Measurements from ENCODE around the gene DCBLD2.
A peak's percentile ranks its signal among the peaks of the same experiment; 100 is the strongest.

DCBLD2 gene

DNA sequence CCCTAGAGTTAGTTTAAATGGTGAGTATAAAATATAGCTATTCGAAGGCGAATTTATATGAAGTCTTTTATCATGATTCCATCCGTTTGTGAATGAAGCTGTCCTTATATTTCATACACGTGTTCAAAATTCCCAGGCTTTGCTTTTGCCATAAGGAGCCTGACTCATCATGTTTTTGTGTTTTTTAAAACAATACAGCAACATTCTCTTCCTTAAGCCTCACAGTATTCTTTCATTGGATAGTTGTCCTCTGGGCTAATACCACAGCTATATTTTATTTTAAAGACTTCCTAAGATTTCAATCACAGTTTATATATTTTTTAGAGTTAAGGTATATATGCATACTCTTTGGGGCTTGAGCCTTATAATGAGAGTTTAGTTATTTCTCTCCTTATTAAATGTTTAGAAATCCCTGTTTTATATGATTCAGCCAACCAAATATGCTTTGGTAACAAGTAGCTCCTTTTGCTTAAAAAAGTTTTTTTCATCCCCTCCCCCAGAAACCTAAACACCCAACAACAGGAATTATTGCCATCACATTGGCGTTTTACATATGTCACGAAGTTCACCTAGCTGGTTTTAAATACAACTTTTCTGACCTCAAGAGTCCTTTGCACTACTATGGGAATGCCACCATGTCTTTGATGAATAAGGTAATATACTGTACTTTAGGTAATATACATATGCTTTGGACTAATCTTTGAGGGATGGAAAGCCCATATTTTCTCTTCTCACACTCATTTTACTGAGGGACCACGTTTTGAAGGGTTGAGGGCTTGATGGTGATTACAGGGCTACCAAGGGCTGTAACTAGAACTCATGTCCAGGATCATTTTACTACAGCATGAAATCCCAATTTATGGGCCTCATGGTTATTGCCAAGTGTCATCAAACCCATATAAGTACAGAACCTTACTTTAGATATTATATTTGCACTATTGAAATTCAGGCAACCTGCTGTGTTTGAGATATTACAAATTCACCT lies 109.9 kb downstream of the DCBLD2 start:
- DNase-seq, result no peak

DNA sequence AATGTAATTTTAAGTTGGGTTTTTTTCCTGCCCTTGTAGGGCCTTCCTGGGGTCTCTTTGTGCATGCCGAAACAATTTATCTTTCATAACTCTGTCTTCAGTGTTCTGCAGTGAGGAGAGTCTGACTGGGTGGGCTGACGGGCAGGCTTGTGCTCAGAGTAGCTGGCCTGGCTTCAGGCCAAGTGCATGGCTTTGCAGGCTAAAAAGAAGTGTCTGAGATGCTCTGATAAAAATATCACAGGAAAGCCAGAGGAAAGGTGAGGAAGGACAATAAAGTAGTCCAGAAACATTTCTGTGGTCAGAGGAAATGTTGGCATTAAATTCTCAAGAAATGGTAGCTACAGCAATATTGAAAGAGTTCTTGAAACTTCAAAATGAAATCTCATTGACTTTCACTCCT lies 112.8 kb downstream of the DCBLD2 start:
- no peak for DNase-seq

DNA sequence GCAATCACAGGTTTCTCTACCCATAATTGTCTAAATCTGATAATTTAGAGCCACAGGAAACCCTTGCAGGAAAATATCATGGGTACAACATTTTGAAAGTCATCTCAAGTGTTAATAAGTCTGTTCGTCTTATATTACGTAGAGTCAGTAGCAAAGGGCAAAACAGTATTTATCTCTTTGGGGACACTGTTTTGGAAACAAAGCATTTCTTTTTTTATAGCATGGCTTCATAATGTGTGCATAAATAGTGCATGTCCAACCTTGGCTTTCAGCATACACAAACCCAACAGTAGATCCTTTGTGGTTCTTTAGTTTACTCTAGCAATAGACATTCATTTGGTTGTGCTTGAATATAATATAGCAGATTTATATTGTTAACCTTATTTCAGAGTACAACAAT lies 114.3 kb downstream of the DCBLD2 start:
- no peak for DNase-seq

DNA sequence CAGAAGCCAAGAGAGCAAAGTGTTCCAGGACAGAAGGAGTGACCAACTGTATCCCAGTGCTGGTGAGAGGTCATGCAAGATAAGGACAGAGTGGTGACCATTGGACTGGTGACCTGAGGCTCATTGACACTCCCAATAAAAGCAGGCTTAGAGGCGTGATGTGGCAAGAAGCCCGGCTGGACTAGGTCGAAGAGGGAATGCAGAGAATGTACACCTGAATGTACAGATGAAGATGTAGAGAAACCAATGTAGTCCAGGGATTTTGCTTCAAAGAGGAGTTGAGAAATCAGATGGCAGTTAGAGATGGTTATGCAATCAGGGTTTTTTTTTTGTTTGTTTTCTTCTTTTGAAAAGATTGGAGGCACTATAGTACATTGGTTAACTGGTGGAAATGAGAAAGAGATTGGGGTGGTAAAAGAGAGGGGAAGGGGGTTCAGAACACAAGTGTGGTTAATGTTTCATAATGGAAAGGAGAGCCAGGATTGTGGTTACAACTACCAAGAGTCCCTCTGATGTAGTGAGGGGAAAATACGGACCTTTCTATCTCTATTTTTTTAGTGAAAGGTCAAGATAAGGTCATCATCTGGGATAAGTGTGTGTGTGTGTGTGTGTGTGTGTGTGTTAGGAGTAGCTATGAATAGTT lies 115.0 kb downstream of the DCBLD2 start:
- peak; percentile 91 to 94 for DNase-seq

DNA sequence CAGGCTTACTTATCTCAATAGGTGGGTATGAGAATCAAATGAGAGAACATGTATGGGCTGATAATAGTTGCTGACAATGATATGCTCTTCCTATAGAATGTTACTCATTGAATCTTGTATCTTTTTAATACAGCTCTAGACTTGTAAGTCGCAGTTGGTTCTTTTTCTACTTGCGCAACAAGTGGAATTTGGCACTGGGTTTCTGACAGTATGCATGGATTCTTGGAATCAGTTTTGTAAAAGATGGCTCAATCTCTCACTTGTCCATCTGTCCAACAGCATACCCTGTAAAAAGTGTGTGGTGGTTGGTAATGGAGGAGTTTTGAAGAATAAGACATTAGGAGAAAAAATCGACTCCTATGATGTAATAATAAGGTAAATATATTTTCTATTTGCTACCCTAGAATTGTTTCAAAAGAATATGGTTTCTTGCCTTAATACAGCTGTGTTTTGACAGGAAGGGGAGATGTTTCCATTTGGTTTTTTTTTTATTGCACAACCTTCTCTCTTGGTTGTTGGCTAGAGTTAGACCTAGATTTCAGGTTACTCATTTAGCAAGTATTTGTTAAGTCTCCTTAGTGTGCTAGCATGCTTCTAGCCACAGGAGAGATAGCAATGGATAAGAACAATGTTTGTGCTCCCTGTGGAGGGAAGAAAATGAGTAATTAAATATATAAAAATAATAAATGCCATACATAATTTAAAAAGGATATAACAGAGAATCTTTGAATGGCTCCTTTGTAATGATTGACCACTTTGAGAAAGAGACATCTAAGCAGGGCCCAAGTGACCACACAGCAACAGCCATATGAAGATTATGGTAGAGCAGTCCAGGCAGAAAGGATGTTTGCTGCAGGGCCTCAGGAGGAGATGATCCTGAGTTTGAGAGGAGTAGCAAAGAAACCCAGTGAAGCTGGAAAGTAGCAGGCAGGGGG lies 116.6 kb downstream of the DCBLD2 start:
- peak; percentile 72 to 74 for DNase-seq

GRCh38 chr3:98784042-98784441 lies 117.5 kb downstream of the DCBLD2 start:
- DNase-seq, result no peak

- no peak for DNase-seq
Observed at GRCh38 chr3:98782824-98783500, 118.5 kb downstream of the DCBLD2 start.

DNA sequence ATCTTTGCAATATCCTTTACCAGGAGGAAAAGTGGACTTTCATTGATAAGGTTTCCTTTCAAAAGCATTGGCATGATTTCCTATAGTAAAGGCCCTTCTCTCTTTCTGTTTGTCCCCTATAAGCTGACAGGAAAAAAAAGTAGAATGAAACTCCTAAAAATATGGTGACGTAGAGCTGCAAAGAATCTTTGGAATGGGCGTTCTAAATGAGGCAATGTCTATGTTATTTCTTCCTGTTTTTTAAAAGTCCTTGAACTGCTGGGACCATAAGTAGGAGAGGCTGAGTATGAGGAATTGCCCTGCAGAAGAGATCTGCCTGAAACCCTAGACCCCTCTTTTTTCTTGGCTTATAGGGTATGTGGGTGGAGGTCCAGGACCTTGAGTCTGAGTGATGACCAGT lies 121.2 kb downstream of the DCBLD2 start:
- DNase-seq, result no peak

- DNase-seq, result no peak
Observed at GRCh38 chr3:98779541-98780335, 121.8 kb downstream of the DCBLD2 start.

- DNase-seq, result peak; percentile 87 to 89
Observed at GRCh38 chr3:98778852-98779413, 122.6 kb downstream of the DCBLD2 start.

DNA sequence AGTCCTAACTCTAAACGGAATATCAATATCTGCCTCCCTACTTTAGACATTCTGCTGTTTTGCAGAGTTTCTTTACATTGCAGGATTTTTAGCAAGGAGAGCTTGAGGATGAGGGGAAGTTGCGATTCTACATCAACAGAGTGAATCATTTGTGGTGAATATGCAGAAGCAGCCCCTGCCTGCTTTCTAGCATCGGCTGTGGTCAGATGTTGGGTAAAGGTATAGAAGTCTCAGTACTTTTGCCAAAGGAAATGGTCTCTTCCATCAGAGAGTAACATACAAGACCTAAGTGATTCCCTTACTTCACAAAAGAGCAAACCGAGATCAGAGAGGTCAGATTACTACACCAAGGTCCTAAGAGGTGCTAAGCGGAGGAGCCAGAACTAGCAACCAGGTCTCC lies 123.1 kb downstream of the DCBLD2 start:
- DNase-seq, result peak; percentile 87

DNA sequence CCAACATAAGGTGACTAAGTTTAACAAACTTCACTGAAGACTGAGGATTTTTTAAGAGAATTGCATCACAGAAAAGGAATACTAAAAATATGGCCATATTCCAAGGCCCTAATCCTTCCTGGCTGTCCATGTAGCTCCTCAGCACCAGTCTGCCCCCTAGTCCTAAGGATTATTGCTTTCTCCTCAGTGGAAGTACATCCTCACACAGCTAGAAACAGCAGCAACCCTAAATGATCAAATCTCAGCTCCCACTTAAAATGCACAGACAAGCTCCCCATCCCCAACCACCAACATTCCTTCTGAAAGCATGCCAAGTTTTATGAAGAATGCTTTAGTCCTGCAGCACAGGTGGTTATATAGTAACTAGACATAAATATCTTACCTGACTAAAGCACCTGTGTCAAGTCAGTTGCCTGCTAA lies 123.7 kb downstream of the DCBLD2 start:
- no peak for DNase-seq

- no peak for DNase-seq
Observed at GRCh38 chr3:98777286-98777685, 124.2 kb downstream of the DCBLD2 start.

DNA sequence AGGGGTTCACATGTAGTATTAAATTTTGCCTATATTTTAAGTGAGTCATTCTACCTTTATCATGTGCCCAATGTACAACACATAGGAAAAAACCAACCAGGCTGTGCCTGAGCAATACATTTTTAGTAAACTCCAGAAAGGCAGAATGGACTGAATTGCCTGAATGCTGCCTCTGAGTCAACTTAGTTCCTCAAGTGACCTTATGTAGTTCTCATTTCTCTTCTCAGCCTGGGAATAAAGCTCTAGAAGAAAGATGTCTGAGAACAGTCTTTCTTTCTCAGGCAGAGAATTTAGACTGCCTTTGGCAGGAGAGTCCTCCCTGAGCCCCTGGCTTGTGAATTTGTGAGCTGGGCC lies 125.4 kb downstream of the DCBLD2 start:
- no peak for DNase-seq

- DNase-seq, result no peak
Observed at GRCh38 chr3:98775459-98776139, 125.9 kb downstream of the DCBLD2 start.

GRCh38 chr3:98772022-98772421 lies 129.5 kb downstream of the DCBLD2 start:
- DNase-seq, result no peak

- DNase-seq, result no peak
Observed at GRCh38 chr3:98770261-98771039, 131.0 kb downstream of the DCBLD2 start.

DNA sequence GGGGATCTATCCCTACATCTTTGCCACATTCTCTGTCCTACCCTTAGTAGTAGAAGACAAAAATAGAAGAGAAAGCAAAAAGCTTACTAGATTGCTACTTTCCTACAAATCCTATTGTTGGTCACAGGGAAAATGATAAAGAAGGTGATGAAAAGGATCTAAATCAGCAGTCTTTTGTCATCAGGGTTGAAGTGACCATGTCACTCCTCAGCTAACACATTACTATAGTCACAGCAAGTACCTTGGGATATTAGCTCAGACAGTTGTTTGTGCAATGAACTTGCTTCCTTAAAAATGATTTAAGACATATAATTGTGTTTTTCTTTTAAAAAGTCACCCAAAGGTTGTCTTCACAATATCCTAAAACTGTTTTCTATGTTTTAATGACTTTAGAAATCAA lies 132.0 kb downstream of the DCBLD2 start:
- DNase-seq, result peak; percentile 56 to 62

GRCh38 chr3:98768961-98769360 lies 132.5 kb downstream of the DCBLD2 start:
- no peak for DNase-seq

DNA sequence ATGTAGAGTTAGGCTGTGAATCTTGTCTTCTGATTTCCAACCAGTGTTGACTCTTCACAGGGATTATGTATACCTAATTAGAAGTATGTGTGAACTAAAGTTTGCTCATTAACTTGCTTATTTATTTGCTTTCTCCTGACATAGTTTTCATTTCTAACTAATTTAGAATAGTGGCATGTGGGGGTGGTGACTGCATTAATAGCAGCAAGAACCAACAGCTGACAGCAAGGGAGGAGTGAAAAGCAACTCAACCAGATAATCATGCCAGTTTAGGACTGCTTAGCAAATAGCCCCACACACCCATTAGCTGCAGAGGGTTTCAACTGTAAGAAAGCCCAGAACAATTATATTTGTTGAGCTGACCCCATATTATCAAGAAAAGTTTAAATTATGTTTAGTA lies 134.6 kb downstream of the DCBLD2 start:
- no peak for DNase-seq
